AG04450 (cell line): ENCODE results near the gene AP3D1. TPM values are rescaled to one million over a fixed set of nuclear protein-coding genes. Genes with fewer than 3 reads are reported as not detected.
"Not testable (repeated sequence)": the region's sequence is repeated elsewhere in the genome, so short reads cannot be mapped to it uniquely, and the experiment has no call there.

ENCODE experiments used
- CTCF ChIA-PET: fragments of 300-600, 350-600 bp; formaldehyde crosslinking; extraction: SDS; loops from one replicate; lab custom pipeline; 2022; ENCODE audit warnings: antibody characterized with exemption, inconsistent platforms; lab: Charles Lee
- POLR2A ChIA-PET: fragments of 350-600 bp; formaldehyde crosslinking; extraction: SDS; loops from one replicate; lab custom pipeline; 2021; ENCODE audit warnings: antibody characterized with exemption, inconsistent platforms; lab: Yijun Ruan, JAX
- DNase-seq: peaks from one replicate; pipeline ENCODE4 v3.0.0-alpha.2; 2011; ENCODE audit warnings: low read depth, low spot score
- H3K27ac ChIP-seq: one replicate; pipeline ENCODE4 v1.5.1; 2012; ENCODE audit warnings: low read depth, low read length, control low read depth
- H3K27me3 ChIP-seq: one replicate; pipeline ENCODE4 v1.6.0; 2012; ENCODE audit warnings: low read length; ENCODE audit not compliant: control insufficient read depth, insufficient read depth
- H3K4me3 ChIP-seq: 2 replicates; pipeline ENCODE4 v1.5.1; 2011; ENCODE audit warnings: mild to moderate bottlenecking, low read depth, low read length, control low read depth
- H3K9me3 ChIP-seq: 2 replicates; pipeline ENCODE4 v1.5.1; 2012; ENCODE audit warnings: low read length; ENCODE audit not compliant: control insufficient read depth, insufficient read depth
- CTCF ChIP-seq: IDR thresholded peaks from 2 replicates; pipeline ENCODE4 v1.5.1; 2011; ENCODE audit warnings: low read depth, low read length, control low read depth, inconsistent platforms
- polyA minus RNA-seq: library from RNA; depleted of rRNA, polyadenylated mRNA; stranded (reverse); fragments of >200 nt; gene quantifications from 2 replicates; pipeline ENCODE4 v1.2.3, GENCODE V29; 2011; rRNA and poly(A)+ RNA removed
- polyA plus RNA-seq: library from polyadenylated mRNA; depleted of rRNA; stranded (reverse); fragments of >200 nt; gene quantifications from 2 replicates; pipeline ENCODE4 v1.2.3, GENCODE V29; 2011; rRNA removed

AP3D1 gene
- polyA plus RNA-seq (68.2 and 94.4 TPM in 2 replicates), polyA minus RNA-seq (134 and 184 TPM in 2 replicates)

GRCh38 chr19:2151339-2152229 lies at the start of gene AP3D1:
Gene AP3D1 (minus strand): TSS chr19:2151566. CDS start chr19:2151334, 232 bp downstream.
- POLR2A ChIA-PET: interaction anchor here (0.5 to 1.5 kb wide), 8 partner anchors 35 to 324 kb away, joined by 3 to 5 read pairs (median 3); partner anchors contain the start of genes GADD45B and LSM7
- TF ChIP-seq CTCF: no peak
- H3K27me3 ChIP-seq: no peaks in the 10 kb centered on the region
- CTCF ChIA-PET: interaction anchor here (0.5 to 1.2 kb wide), 4 partner anchors 84 to 287 kb away, joined by 3 to 4 read pairs (median 4); partner anchors contain the start of gene PLEKHJ1
- no peaks in the 10 kb centered on the region; the same call in 1 of the 2 replicates for H3K9me3 ChIP-seq
- H3K4me3 ChIP-seq: peak within 1 kb of the TSS; percentile 94
- peak within 1 kb of the TSS; percentile 77 for H3K27ac ChIP-seq
- peak; percentile 99 for DNase-seq

GRCh38 chr19:2200624-2201294 lies 49.4 kb upstream of the AP3D1 start:
- H3K4me3 ChIP-seq, H3K27ac ChIP-seq, DNase-seq, POLR2A ChIA-PET, H3K27me3 ChIP-seq, CTCF ChIA-PET: not testable (repeated sequence)
- H3K9me3 ChIP-seq: peaks cover 11% of the 10 kb centered on the region; the same call in 1 of the 2 replicates

- no peak for TF ChIP-seq CTCF
- Histone ChIP-seq H3K4me3 (no peak overlapping the region), H3K27ac (no peak overlapping the region), H3K27me3 (no peaks in the 10 kb centered on the region), H3K9me3 (peaks cover 11% of the 10 kb centered on the region; the same call in 1 of the 2 replicates)
- ChIA-PET CTCF (interaction anchor here (0.8 to 0.9 kb wide), 2 partner anchors 42 to 45 kb away, joined by 3 to 4 read pairs; no protein-coding TSS in a partner anchor), POLR2A (no interaction called here)
- DNase-seq: no peak
Measured at GRCh38 chr19:2199861-2200623, 48.7 kb upstream of the AP3D1 start.

- Histone ChIP-seq H3K4me3 (no peak overlapping the region), H3K27me3 (no peaks in the 10 kb centered on the region), H3K27ac (no peak overlapping the region), H3K9me3 (peaks cover 11% of the 10 kb centered on the region; the same call in 1 of the 2 replicates)
- CTCF ChIA-PET: interaction anchor here (0.8 to 0.9 kb wide), 2 partner anchors 42 to 44 kb away, joined by 3 to 4 read pairs; no protein-coding TSS in a partner anchor
- no peak for DNase-seq
- POLR2A ChIA-PET: no interaction called here
- TF ChIP-seq CTCF: peak; percentile 24; the same call in 1 of the 2 replicates
Measured at GRCh38 chr19:2199215-2199614, 47.8 kb upstream of the AP3D1 start.

GRCh38 chr19:2198317-2198716 lies 47.0 kb upstream of the AP3D1 start:
- H3K27me3 ChIP-seq: no peaks in the 10 kb centered on the region
- ChIA-PET CTCF (no interaction called here), POLR2A (no interaction called here)
- TF ChIP-seq CTCF: no peak
- no peak overlapping the region for H3K27ac ChIP-seq
- no peak for DNase-seq
- peaks cover 11% of the 10 kb centered on the region; the same call in 1 of the 2 replicates for H3K9me3 ChIP-seq
- no peak overlapping the region for H3K4me3 ChIP-seq
